Astrocyte (in vitro differentiated cells and primary cell): ENCODE results near the gene CGA. TPM values are rescaled to one million over a fixed set of nuclear protein-coding genes. Genes with fewer than 3 reads are reported as not detected.

ENCODE experiments used
- DNase-seq: peaks from one replicate; pipeline ENCODE4 v3.0.0-alpha.2; 2010; ENCODE audit warnings: low read depth
- FAIRE-seq: peaks from 2 replicates; lab custom pipeline; 2011; peaks lifted over from hg19 to GRCh38; lab: Jason Lieb, UNC
- H2AFZ ChIP-seq: 2 replicates; pipeline ENCODE4 v1.6.0; 2012; ENCODE audit warnings: low read depth, low read length, inconsistent platforms
- H3K27ac ChIP-seq: 2 replicates; pipeline ENCODE4 v1.5.1; 2011; ENCODE audit warnings: low read depth, low read length, inconsistent platforms
- H3K27me3 ChIP-seq: 2 replicates; pipeline ENCODE4 v1.6.0; 2011; ENCODE audit warnings: low read length, inconsistent platforms; ENCODE audit not compliant: insufficient read depth
- H3K36me3 ChIP-seq: 2 replicates; pipeline ENCODE4 v1.5.1; 2011; ENCODE audit warnings: low read length, inconsistent platforms; ENCODE audit not compliant: insufficient read depth
- H3K4me1 ChIP-seq: 2 replicates; pipeline ENCODE4 v1.5.1; 2011; ENCODE audit warnings: low read length, inconsistent platforms; ENCODE audit not compliant: insufficient read depth
- H3K4me2 ChIP-seq: 2 replicates; pipeline ENCODE4 v1.6.0; 2012; ENCODE audit warnings: low read length, inconsistent platforms
- H3K4me3 ChIP-seq: 2 replicates; pipeline ENCODE4 v1.5.1; 2011; ENCODE audit warnings: low read depth, mild to moderate bottlenecking, low read length, inconsistent platforms; ENCODE audit not compliant: insufficient read depth
- H3K79me2 ChIP-seq: 2 replicates; pipeline ENCODE4 v1.6.0; 2012; ENCODE audit warnings: mild to moderate bottlenecking, low read length, inconsistent platforms; ENCODE audit not compliant: insufficient read depth
- H3K9ac ChIP-seq: 2 replicates; pipeline ENCODE4 v1.6.0; 2012; ENCODE audit warnings: mild to moderate bottlenecking, low read length, inconsistent platforms
- H3K9me3 ChIP-seq: 2 replicates; pipeline ENCODE4 v1.5.1; 2012; ENCODE audit warnings: low read depth, mild to moderate bottlenecking, low read length, inconsistent platforms; ENCODE audit not compliant: insufficient read depth
- H4K20me1 ChIP-seq: 2 replicates; pipeline ENCODE4 v1.6.0; 2012; ENCODE audit warnings: low read length, inconsistent platforms; ENCODE audit not compliant: insufficient read depth
- H3K27ac Mint-ChIP-seq: one replicate; pipeline ENCODE4 v1.8.0; 2021; ENCODE audit warnings: mild to moderate bottlenecking, mixed read lengths; ENCODE audit not compliant: unreplicated experiment
- H3K27me3 Mint-ChIP-seq: one replicate; pipeline ENCODE4 v1.8.0; 2021; ENCODE audit warnings: low read depth, mixed read lengths; ENCODE audit not compliant: unreplicated experiment
- H3K36me3 Mint-ChIP-seq: one replicate; pipeline ENCODE4 v1.8.0; 2021; ENCODE audit warnings: low read depth, mixed read lengths; ENCODE audit not compliant: unreplicated experiment
- H3K4me1 Mint-ChIP-seq: one replicate; pipeline ENCODE4 v1.8.0; 2021; ENCODE audit warnings: low read depth, mixed read lengths; ENCODE audit not compliant: unreplicated experiment
- H3K4me3 Mint-ChIP-seq: one replicate; pipeline ENCODE4 v1.8.0; 2021; ENCODE audit warnings: mild to moderate bottlenecking, moderate library complexity, mixed read lengths; ENCODE audit not compliant: unreplicated experiment
- H3K9me3 Mint-ChIP-seq: one replicate; pipeline ENCODE4 v1.8.0; 2021; ENCODE audit warnings: mild to moderate bottlenecking, mixed read lengths; ENCODE audit not compliant: unreplicated experiment
- CTCF ChIP-seq: IDR thresholded peaks from 2 replicates; pipeline ENCODE4 v1.5.1; 2011; ENCODE audit warnings: low read depth, mild to moderate bottlenecking, inconsistent platforms, low read length, moderate library complexity; ENCODE audit not compliant: insufficient read depth
- EZH2 ChIP-seq: IDR thresholded peaks from 2 replicates; pipeline ENCODE4 v1.6.1; 2012; ENCODE audit warnings: mild to moderate bottlenecking, low read length, inconsistent platforms; ENCODE audit not compliant: insufficient read depth
- total RNA-seq: library from RNA; stranded (reverse); gene quantifications from 2 replicates; pipeline ENCODE4 v1.2.1, GENCODE V29; 2021

The CGA gene
- total RNA-seq, 1 donor from 2014 or later = 2.0 TPM

- H3K27me3 Mint-ChIP-seq = no peaks in the 10 kb centered on the region
- Histone ChIP-seq H3K9me3 (no peaks in the 10 kb centered on the region), H3K4me3 (no peak overlapping the region), H3K27ac (no peak overlapping the region), H3K9ac (no peak overlapping the region), H3K79me2 (no peaks in the 10 kb centered on the region), H3K27me3 (no peaks in the 10 kb centered on the region), H3K4me1 (no peaks in the 10 kb centered on the region), H4K20me1 (no peaks in the 10 kb centered on the region), H3K4me2 (no peak overlapping the region), H2AFZ (no peak overlapping the region), H3K36me3 (no peaks in the 10 kb centered on the region)
- no peaks in the 10 kb centered on the region for H3K4me1 Mint-ChIP-seq
- H3K27ac Mint-ChIP-seq = no peak overlapping the region
- no peak for FAIRE-seq
- H3K9me3 Mint-ChIP-seq = no peaks in the 10 kb centered on the region
- H3K4me3 Mint-ChIP-seq = no peak overlapping the region
- H3K36me3 Mint-ChIP-seq = no peaks in the 10 kb centered on the region
- DNase-seq = no peak
- TF ChIP-seq EZH2 (no peak), CTCF (no peak)
Measured at GRCh38 chr6:87045521-87046075, 49.3 kb downstream of the CGA start.

GRCh38 chr6:87040729-87041128, 54.2 kb downstream of the CGA start:
- Histone ChIP-seq H3K27me3 (no peaks in the 10 kb centered on the region), H3K4me2 (no peak overlapping the region), H3K79me2 (no peaks in the 10 kb centered on the region), H3K4me1 (no peaks in the 10 kb centered on the region), H2AFZ (no peak overlapping the region), H3K36me3 (no peaks in the 10 kb centered on the region), H3K27ac (no peak overlapping the region), H3K9me3 (no peaks in the 10 kb centered on the region), H4K20me1 (no peaks in the 10 kb centered on the region), H3K4me3 (no peak overlapping the region), H3K9ac (no peak overlapping the region)
- no peaks in the 10 kb centered on the region for H3K4me1 Mint-ChIP-seq
- no peaks in the 10 kb centered on the region for H3K27me3 Mint-ChIP-seq
- H3K9me3 Mint-ChIP-seq = no peaks in the 10 kb centered on the region
- TF ChIP-seq EZH2 = no peak
- no peak for TF ChIP-seq CTCF
- H3K36me3 Mint-ChIP-seq = no peaks in the 10 kb centered on the region
- FAIRE-seq = no peak
- no peak for DNase-seq
- no peak overlapping the region for H3K27ac Mint-ChIP-seq
- no peak overlapping the region for H3K4me3 Mint-ChIP-seq

Other genes starting within 250 kb of the CGA start
- not detected in 2 replicates for gene HTR1E, start 157.6 kb downstream of the CGA start, total RNA-seq
- gene ZNF292, start 60.5 kb upstream of the CGA start, total RNA-seq = 26.7 and 31.5 TPM in 2 replicates
- 6.9 and 7.6 TPM in 2 replicates for gene SMIM8, start 227.5 kb upstream of the CGA start, total RNA-seq
- gene GJB7, start 234.2 kb upstream of the CGA start, total RNA-seq = not detected in 2 replicates
- gene C6orf163, start 249.7 kb upstream of the CGA start, total RNA-seq = 1.6 and 2.9 TPM in 2 replicates